A549 treated with ZK216348 at 1 μM for 4 hours (cell line): ENCODE results near the gene GPATCH11. TPM values are rescaled to one million over a fixed set of nuclear protein-coding genes. Genes with fewer than 3 reads are reported as not detected.

ENCODE experiments used
- total RNA-seq: library from RNA; stranded (reverse); fragments of 200-300 nt; extraction: Qiagen RNA extraction; gene quantifications from 5 replicates; pipeline ENCODE4 v1.2.3, GENCODE V29; 2022; ENCODE audit warnings: low read depth

GPATCH11 gene
- total RNA-seq: 7.9 to 13.8 TPM (median 9.8 TPM) in 5 replicates

GRCh38 chr2:37083873-37084794, at the start of gene GPATCH11, which contains the start of gene HEATR5B:
Gene GPATCH11 (plus strand): TSS chr2:37084518. CDS start chr2:37088382, 3,864 bp downstream.
Gene HEATR5B (minus strand): TSS chr2:37084372. CDS start chr2:37083414, 958 bp downstream.

Other genes with a start within 250 kb of the GPATCH11 start
- gene STRN, start 118.0 kb upstream of the GPATCH11 start, total RNA-seq: 11.8 to 21.2 TPM (median 16.1 TPM) in 5 replicates
- 5.5 to 9.0 TPM (median 7.4 TPM) in 5 replicates for gene HEATR5B, start 146 bp upstream of the GPATCH11 start, total RNA-seq
- 19.6 to 30.3 TPM (median 25.3 TPM) in 5 replicates for gene EIF2AK2, start 72.5 kb downstream of the GPATCH11 start, total RNA-seq
- not detected in 5 replicates for gene SULT6B1, start 104.2 kb downstream of the GPATCH11 start, total RNA-seq
- gene CEBPZOS, start 112.0 kb downstream of the GPATCH11 start, total RNA-seq: 39.2 to 55.1 TPM (median 41.6 TPM) in 5 replicates
- gene CEBPZ, start 147.1 kb downstream of the GPATCH11 start, total RNA-seq: 64.9 to 97.7 TPM (median 77.2 TPM) in 5 replicates
- gene NDUFAF7, start 147.1 kb downstream of the GPATCH11 start, total RNA-seq: 16.0 to 23.7 TPM (median 19.6 TPM) in 5 replicates
- 6.7 to 13.9 TPM (median 11.6 TPM) in 5 replicates for gene PRKD3, start 240.3 kb downstream of the GPATCH11 start, total RNA-seq